HepG2 (cell line): ENCODE measurements around the gene SLC13A3. TPM values are rescaled to one million over a fixed set of nuclear protein-coding genes. Genes with fewer than 3 reads are reported as not detected.

Experiments
- ATAC-seq: fragments of 200-7000 bp; cut with Tn5 transposase; 3 replicates; pipeline ENCODE4 v1.9.1; 2020; ENCODE audit warnings: mild to moderate bottlenecking, moderate library complexity
- BruUV-seq: library from RNA; stranded (reverse); fragments of 400-500 nt; replicated peaks from 2 replicates; lab custom pipeline; 2021; lab: Mats Ljungman, UMichigan
- CTCF ChIA-PET: fragments of 300-600 bp; formaldehyde crosslinking; extraction: SDS; loops from one replicate; lab custom pipeline; 2021; ENCODE audit warnings: low total read pairs, inconsistent platforms, low intra/inter-chr PET ratio; lab: Yijun Ruan, JAX
- POLR2A ChIA-PET: fragments of 350-600 bp; sonication (Branson Sonifier 250); formaldehyde crosslinking; loops from one replicate; lab custom pipeline; 2020; ENCODE audit warnings: antibody characterized with exemption, inconsistent platforms; lab: Yijun Ruan, JAX
- DNase-seq: peaks from one replicate; pipeline ENCODE4 v3.0.0-alpha.2; 2015; ENCODE audit warnings: low spot score
- FAIRE-seq: peaks from 3 replicates; lab custom pipeline; 2011; peaks lifted over from hg19 to GRCh38; lab: Jason Lieb, UNC
- H2AFZ ChIP-seq: one replicate; pipeline ENCODE4 v1.6.1; 2011; ENCODE audit warnings: low read length, inconsistent platforms
- H3K27ac ChIP-seq: fragments of 300-600 bp; 3 replicates; pipeline ENCODE4 v1.8.0; 2011; ENCODE audit warnings: mixed run types, mild to moderate bottlenecking, mixed read lengths, low read length, inconsistent platforms; ENCODE audit not compliant: insufficient read depth; ENCODE audit errors: extremely low read length
- H3K27me3 ChIP-seq, 2 experiments: fragments of 200-600 bp in 1 of 2; 2 replicates in 1 of 2; 3 replicates in 1 of 2; pipeline versions ENCODE4 v1.6.0 to v1.8.0; 2011; ENCODE audit warnings: low read length in 2 of 2, mild to moderate bottlenecking in 2 of 2, moderate library complexity in 2 of 2, inconsistent platforms in 1 of 2; ENCODE audit not compliant: insufficient read depth in 2 of 2, control insufficient read depth in 1 of 2
- H3K36me3 ChIP-seq, 2 experiments: fragments of 200-600 bp in 1 of 2; replicated peaks in 1 of 2; 2 replicates in 1 of 2; 3 replicates in 1 of 2; pipeline versions ENCODE4 v1.5.1 to v1.8.0; 2011; ENCODE audit warnings: low read length in 2 of 2, inconsistent platforms in 1 of 2; ENCODE audit not compliant: insufficient read depth in 2 of 2, control insufficient read depth in 1 of 2
- H3K4me1 ChIP-seq: 2 replicates; pipeline ENCODE4 v1.5.1; 2012; ENCODE audit warnings: low read length, inconsistent platforms; ENCODE audit not compliant: insufficient read depth
- H3K4me2 ChIP-seq: 2 replicates; pipeline ENCODE4 v1.6.0; 2011; ENCODE audit warnings: low read depth, low read length, inconsistent platforms
- H3K4me3 ChIP-seq, 3 experiments: fragments of 200-600 bp in 1 of 3; sonication (generic), shearing (Covaris generic) in 1 of 3; replicated peaks in 1 of 3; 2 replicates each; pipeline ENCODE4 v1.5.1; 2011 to 2016; ENCODE audit warnings: low read length in 3 of 3, inconsistent platforms in 2 of 3, low read depth in 2 of 3, mild to moderate bottlenecking in 2 of 3, control low read depth in 1 of 3, mixed read lengths in 1 of 3; ENCODE audit not compliant: insufficient read depth in 1 of 3
- H3K79me2 ChIP-seq: one replicate; pipeline ENCODE4 v1.6.1; 2011; ENCODE audit warnings: low read length, inconsistent platforms; ENCODE audit not compliant: insufficient read depth
- H3K9ac ChIP-seq: 2 replicates; pipeline ENCODE4 v1.6.0; 2011; ENCODE audit warnings: mild to moderate bottlenecking, low read depth, low read length, inconsistent platforms; ENCODE audit not compliant: insufficient read depth
- H3K9me3 ChIP-seq: 2 replicates; pipeline ENCODE4 v1.5.1; 2012; ENCODE audit warnings: mild to moderate bottlenecking, low read length
- H4K20me1 ChIP-seq: 2 replicates; pipeline ENCODE4 v1.6.0; 2011; ENCODE audit warnings: inconsistent platforms, mild to moderate bottlenecking, low read length, moderate library complexity; ENCODE audit not compliant: insufficient read depth
- CEBPG ChIP-seq: IDR thresholded peaks from 2 replicates; pipeline ENCODE4 v1.6.1; 2016
- DDIT3 ChIP-seq: sonication (generic); formaldehyde crosslinking; IDR thresholded peaks from 2 replicates; pipeline ENCODE4 v1.4.0; 2020; ENCODE audit warnings: mild to moderate bottlenecking, missing genetic modification reagents
- ELF3 ChIP-seq: IDR thresholded peaks from 2 replicates; pipeline ENCODE4 v1.6.1; 2016; ENCODE audit warnings: missing genetic modification reagents, missing compliant biosample characterization
- EP300 ChIP-seq, 3 experiments: sonication (generic) in 1 of 3; formaldehyde crosslinking in 1 of 3; IDR thresholded peaks; 2 replicates each; pipeline versions ENCODE4 v1.5.1 to v1.6.1; 2011 to 2020; ENCODE audit warnings: low read depth in 2 of 3, low read length in 2 of 3, borderline replicate concordance in 1 of 3, improper control_type of control experiment in 1 of 3, mild to moderate bottlenecking in 1 of 3, missing genetic modification reagents in 1 of 3, moderate library complexity in 1 of 3
- FOXA1 ChIP-seq, 2 experiments: fragments of 450-650 bp in 1 of 2; sonication (generic) in 1 of 2; formaldehyde crosslinking in 1 of 2; IDR thresholded peaks; 2 replicates each; pipeline versions ENCODE4 v1.4.0 to v1.6.1; 2016 to 2020; ENCODE audit warnings: missing genetic modification reagents in 1 of 2
- FOXM1 ChIP-seq: sonication (generic); formaldehyde crosslinking; IDR thresholded peaks from 2 replicates; pipeline ENCODE4 v1.5.0; 2020; ENCODE audit warnings: missing genetic modification reagents
- HOXA3 ChIP-seq: sonication (generic); formaldehyde crosslinking; IDR thresholded peaks from 2 replicates; pipeline ENCODE4 v1.5.0; 2020; ENCODE audit warnings: missing genetic modification reagents
- KLF16 ChIP-seq, 2 experiments: sonication (generic) in 1 of 2; formaldehyde crosslinking in 1 of 2; IDR thresholded peaks; 2 replicates each; pipeline versions ENCODE4 v1.6.1 to v1.8.0; 2016 to 2023; ENCODE audit warnings: missing genetic modification reagents in 2 of 2, missing compliant biosample characterization in 1 of 2
- MIER2 ChIP-seq: IDR thresholded peaks from 2 replicates; pipeline ENCODE4 v1.6.1; 2016; ENCODE audit warnings: missing biosample characterization, missing genetic modification reagents
- NR2F6 ChIP-seq, 2 experiments: IDR thresholded peaks; 2 replicates each; pipeline ENCODE4 v1.6.1; 2016; ENCODE audit warnings: antibody characterized with exemption in 1 of 2, mild to moderate bottlenecking in 1 of 2
- PITX1 ChIP-seq: sonication (generic); formaldehyde crosslinking; IDR thresholded peaks from 2 replicates; pipeline ENCODE4 v1.5.1; 2020; ENCODE audit warnings: mild to moderate bottlenecking, missing genetic modification reagents
- TFE3 ChIP-seq: IDR thresholded peaks from 2 replicates; pipeline ENCODE4 v1.6.1; 2016
- XBP1 ChIP-seq: sonication (generic); formaldehyde crosslinking; IDR thresholded peaks from 2 replicates; pipeline ENCODE4 v1.5.0; 2020; ENCODE audit warnings: missing genetic modification reagents
- ZEB1 ChIP-seq: IDR thresholded peaks from 2 replicates; pipeline ENCODE4 v1.6.1; 2012; ENCODE audit warnings: mild to moderate bottlenecking, low read depth, inconsistent platforms; ENCODE audit not compliant: insufficient replicate concordance
- ZNF264 ChIP-seq: sonication (generic); formaldehyde crosslinking; IDR thresholded peaks from 2 replicates; pipeline ENCODE4 v1.4.0; 2020; ENCODE audit warnings: missing genetic modification reagents
- ZNF317 ChIP-seq: sonication (generic); formaldehyde crosslinking; IDR thresholded peaks from 2 replicates; pipeline ENCODE4 v1.5.0; 2020; ENCODE audit warnings: mild to moderate bottlenecking, missing genetic modification reagents
- ZNF331 ChIP-seq: sonication (generic); formaldehyde crosslinking; IDR thresholded peaks from 2 replicates; pipeline ENCODE4 v1.4.0; 2020; ENCODE audit warnings: missing genetic modification reagents
- ZNF350 ChIP-seq: sonication (generic); formaldehyde crosslinking; IDR thresholded peaks from 2 replicates; pipeline ENCODE4 v1.4.0; 2020; ENCODE audit warnings: mild to moderate bottlenecking, low read depth, missing genetic modification reagents, borderline replicate concordance
- ZNF546 ChIP-seq: sonication (generic); formaldehyde crosslinking; conservative IDR thresholded peaks from 2 replicates; pipeline ENCODE4 v1.8.1; 2023; ENCODE audit warnings: mild to moderate bottlenecking, missing genetic modification reagents
- ZNF564 ChIP-seq: sonication (generic); formaldehyde crosslinking; IDR thresholded peaks from 2 replicates; pipeline ENCODE4 v1.8.1; 2023; ENCODE audit warnings: mild to moderate bottlenecking, missing genetic modification reagents
- ZNF567 ChIP-seq: sonication (generic); formaldehyde crosslinking; IDR thresholded peaks from 2 replicates; pipeline ENCODE4 v1.8.1; 2023; ENCODE audit warnings: mild to moderate bottlenecking, missing genetic modification reagents, borderline replicate concordance
- ZNF605 ChIP-seq: sonication (generic); formaldehyde crosslinking; IDR thresholded peaks from 2 replicates; pipeline ENCODE4 v1.8.0; 2022; ENCODE audit warnings: mild to moderate bottlenecking, missing genetic modification reagents
- ZNF652 ChIP-seq: IDR thresholded peaks from 2 replicates; pipeline ENCODE4 v1.6.1; 2016; ENCODE audit warnings: low read depth, borderline replicate concordance
- whole genome bisulfite sequencing: methylation state at CpG from one replicate; pipeline ENCODE4 v1.1.6; 2017; ENCODE audit warnings: low lambda C conversion rate; 5-methylcytosine and 5-hydroxymethylcytosine counted together
- in situ Hi-C: cut with HindIII; loops from 2 replicates; pipeline ENCODE4 v1.10.0; 2017; ENCODE audit warnings: low pct_unique_long_range_greater_than_20kb; ENCODE audit not compliant: extremely low pct_ligation_motif_present
- intact Hi-C: fragments of 100-400 bp; cut with micrococcal nuclease; formaldehyde crosslinking; loops from one replicate; pipeline ENCODE4 v1.10.0; 2022; ENCODE audit not compliant: unreplicated experiment
- polyA plus RNA-seq, 8 experiments: library from polyadenylated mRNA; depleted of rRNA in 3 of 8; stranded (reverse) in 7 of 8; unstranded in 1 of 8; fragments of >200 nt; fragmentation: Illumina TruSeq in 4 of 8; extraction: Trizol in 4 of 8; gene quantifications; 2 replicates each; pipeline versions ENCODE4 v1.2.1 to v1.2.3, GENCODE V29; 2011 to 2016; ENCODE audit warnings: low read depth in 4 of 8, missing spikeins in 1 of 8, mixed read lengths in 1 of 8; ENCODE audit not compliant: insufficient read depth in 1 of 8
- total RNA-seq, 5 experiments: library from RNA; depleted of rRNA; stranded (reverse); fragments of >200 nt; fragmentation: Illumina TruSeq; extraction: Trizol; gene quantifications; 2 replicates each; pipeline ENCODE4 v1.2.3, GENCODE V29; 2016; ENCODE audit warnings: low read depth in 1 of 5

Gene SLC13A3
- total and polyA plus RNA-seq, 2 of the 13 experiments (the other 11 are each of a cell fraction or from before 2014, with no cell fraction given), result 66.5 to 76.0 TPM

DNA sequence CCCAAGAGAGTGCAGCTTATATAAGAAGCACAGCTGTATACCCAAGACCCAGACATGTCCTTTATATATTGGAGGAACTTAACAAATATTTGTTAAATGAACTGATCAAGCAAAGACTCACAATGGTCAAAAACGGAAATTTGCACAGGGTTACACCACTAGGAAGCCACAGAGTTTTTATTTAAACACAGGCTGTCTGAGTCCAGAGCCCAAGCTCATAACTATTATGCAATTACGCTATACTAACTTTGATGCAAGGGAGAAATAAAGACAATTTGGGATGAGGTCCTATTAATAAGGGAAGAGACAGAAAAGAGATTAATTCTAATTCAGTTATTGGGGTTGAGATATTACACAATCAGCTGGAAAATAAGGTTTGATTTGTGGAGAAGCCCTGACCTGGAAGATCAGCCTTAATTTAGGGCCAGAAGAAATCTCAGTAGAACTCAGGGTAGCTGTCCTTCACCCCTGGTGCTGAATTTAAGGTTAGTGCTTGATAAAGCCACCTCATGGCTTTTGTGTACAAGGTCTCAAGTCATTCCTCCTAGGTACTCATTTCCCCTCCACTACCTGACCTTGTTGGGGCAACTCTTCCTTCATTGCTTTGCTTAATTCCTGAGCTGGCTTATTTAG is 127.4 kb downstream of the SLC13A3 start (continued):
- TF ChIP-seq ZNF567 (CRISPR knock-in tag) (no peak), ZNF546 (CRISPR knock-in tag) (no peak), FOXM1 (CRISPR knock-in tag) (no peak), PITX1 (peak; percentile 52), MIER2 (peak; percentile 97), ZNF331 (peak; percentile 63; the same call in 1 of the 2 replicates), DDIT3 (CRISPR knock-in tag) (no peak), ZNF605 (CRISPR knock-in tag) (no peak), ZNF264 (CRISPR knock-in tag) (no peak)

GRCh38 chr20:46523108-46523507 is 128.2 kb downstream of the SLC13A3 start:
- BruUV-seq, result no TSS peak
- no peaks in the 10 kb centered on the region for H3K27me3 ChIP-seq
- H3K9ac ChIP-seq, result no peak overlapping the region
- no peak overlapping the region for H2AFZ ChIP-seq
- intact Hi-C loops (loop anchor here (5.0 kb wide), 2 partner anchors 34 to 224 kb away; no protein-coding TSS in a partner anchor), in situ Hi-C loops (loop anchor here (5.0 kb wide), 1 partner anchor 159 kb away; no protein-coding TSS in a partner anchor)
- no peaks in the 10 kb centered on the region for H3K36me3 ChIP-seq
- no peaks in the 10 kb centered on the region for H3K79me2 ChIP-seq
- peaks cover 27% of the 10 kb centered on the region for H3K4me1 ChIP-seq
- DNase-seq, result peak; percentile 67
- no peak overlapping the region for H3K27ac ChIP-seq
- peak overlapping the region; percentile 20 for H3K4me2 ChIP-seq
- peak; percentile 47 for FAIRE-seq
- H4K20me1 ChIP-seq, result no peaks in the 10 kb centered on the region
- CTCF ChIA-PET, result interaction anchor here (1.2 to 4.9 kb wide), 2 partner anchors 158 to 176 kb away, joined by 3 to 61 read pairs; no protein-coding TSS in a partner anchor
- peak; percentile 23; the same call in 2 of the 3 replicates for ATAC-seq
- no peak overlapping the region for H3K4me3 ChIP-seq
- WGBS, result 1% methylated on average over 5 of the region's 5 CpGs
- POLR2A ChIA-PET, result interaction anchor here (1.0 to 2.3 kb wide), 15 partner anchors 12 to 798 kb away, joined by 3 to 8 read pairs (median 4); partner anchors contain the start of genes SLC13A3 and TP53RK
- H3K9me3 ChIP-seq, result no peaks in the 10 kb centered on the region
- TF ChIP-seq ZNF350 (CRISPR knock-in tag), result no peak
- TF ChIP-seq ZEB1, result no peak
- no peak for TF ChIP-seq ZNF317 (CRISPR knock-in tag)
- peak; percentile 62 for TF ChIP-seq HOXA3
- TF ChIP-seq TFE3 (CRISPR knock-in tag), result peak; percentile 52; the same call in 1 of the 2 replicates
- peak; percentile 48; the same call in 1 of the 2 replicates for TF ChIP-seq CEBPG (CRISPR knock-in tag)
- TF ChIP-seq FOXA1 (IDR thresholded peaks at IDR 0.05), result no peak
- TF ChIP-seq FOXA1 (CRISPR knock-in tag; IDR thresholded peaks at IDR 0.05), result 0 out of 2 replicates have a peak, but pooled peaks have one; percentile 35
- TF ChIP-seq NR2F6 (IDR thresholded peaks at IDR 0.05), result no peak
- TF ChIP-seq NR2F6 (CRISPR knock-in tag; IDR thresholded peaks at IDR 0.05), result peak; percentile 12; the same call in 1 of the 2 replicates
- no peak for TF ChIP-seq XBP1 (CRISPR knock-in tag)
- peak in 1 of 2 experiments; percentile 37; a peak in 1 of 4 replicates for TF ChIP-seq EP300 (IDR thresholded peaks at IDR 0.05; ENCODE audit: low read depth in 2 of 2, low read length in 2 of 2)
- no peak for TF ChIP-seq EP300 (CRISPR knock-in tag; IDR thresholded peaks at IDR 0.05; ENCODE audit: borderline replicate concordance)
- peak; percentile 53; the same call in 1 of the 2 replicates for TF ChIP-seq ELF3 (CRISPR knock-in tag)
- peak; percentile 60 for TF ChIP-seq ZNF652 (CRISPR knock-in tag)
- TF ChIP-seq ZNF564 (CRISPR knock-in tag), result no peak
- 0 out of 4 replicates have a peak, but pooled peaks of 1 of the 2 experiments have one; percentile 35 for TF ChIP-seq KLF16 (CRISPR knock-in tag; IDR thresholded peaks at IDR 0.05)
